ENCODE measurements around the gene TPRN.

TPRN gene

GRCh38 chr9:137221095-137221505, 20.6 kb upstream of the TPRN start:
- TF ChIP-seq CTCF (conservative IDR thresholded peaks at IDR 0.05; ENCODE audit: low read depth): no peak
- CTCF ChIA-PET: no interaction called here
- no peak for DNase-seq (ENCODE audit: low spot score)
- POLR2A ChIA-PET (ENCODE audit: low non-redundant PET): interaction anchor here (0.6 to 0.7 kb wide), 2 partner anchors 23 to 194 kb away, joined by 3 to 4 read pairs; no protein-coding TSS in a partner anchor
- no peak overlapping the region; the same call in 1 of the 2 replicates for H3K27ac ChIP-seq

DNA sequence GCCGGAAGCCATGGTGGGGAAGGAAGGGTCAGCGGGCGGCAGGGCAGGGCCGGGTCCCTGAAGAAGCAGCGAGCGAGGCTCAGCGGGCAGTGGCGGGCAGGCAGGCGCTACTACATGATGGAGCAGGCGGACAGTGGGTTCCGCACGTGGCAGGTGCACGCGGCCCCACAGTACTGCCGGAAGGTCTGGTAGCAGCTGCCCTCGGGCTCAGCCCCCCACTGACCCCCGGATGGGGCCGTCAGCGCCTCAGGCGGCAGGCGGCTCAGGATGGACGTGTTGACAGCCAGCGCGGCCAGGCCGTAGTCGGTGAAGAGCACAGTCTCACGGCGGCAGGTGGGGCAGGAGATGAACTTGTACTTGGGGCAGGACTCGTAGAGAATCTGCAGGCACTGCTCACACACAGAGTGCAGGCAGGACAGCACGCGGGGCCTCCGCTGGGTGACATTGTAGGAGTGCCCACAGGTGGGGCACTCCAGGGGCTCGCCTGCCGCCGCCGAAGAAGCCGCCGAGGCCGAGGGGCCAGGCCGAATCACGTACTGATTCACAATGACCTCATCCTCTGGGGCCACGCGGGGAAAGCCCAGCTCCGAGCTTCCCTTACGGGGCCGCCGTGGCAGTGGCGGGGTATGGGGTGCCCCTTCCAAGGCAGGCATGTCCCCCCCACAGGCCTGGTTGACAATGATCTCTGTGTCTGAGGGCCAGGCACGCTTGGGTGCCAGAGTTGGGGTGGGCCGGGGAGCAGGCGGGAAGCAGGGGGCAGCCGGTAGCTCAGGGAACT, 20.0 kb upstream of the TPRN start:
- ChIA-PET CTCF (interaction anchor here (0.7 to 1.1 kb wide), 2 partner anchors 105 to 125 kb away, joined by 3 read pairs; no protein-coding TSS in a partner anchor), POLR2A (ENCODE audit: low non-redundant PET) (interaction anchor here (0.6 to 0.7 kb wide), 2 partner anchors 22 to 194 kb away, joined by 3 to 4 read pairs; no protein-coding TSS in a partner anchor)
- no peak for DNase-seq (ENCODE audit: low spot score)
- H3K27ac ChIP-seq: peak overlapping the region; percentile 82
- no peak for TF ChIP-seq CTCF (conservative IDR thresholded peaks at IDR 0.05; ENCODE audit: low read depth)

GRCh38 chr9:137219757-137220316, 19.3 kb upstream of the TPRN start:
- ChIA-PET CTCF (interaction anchor here (1.1 kb wide), 1 partner anchor 105 kb away, joined by 3 read pairs; no protein-coding TSS in a partner anchor), POLR2A (ENCODE audit: low non-redundant PET) (no interaction called here)
- no peak for DNase-seq (ENCODE audit: low spot score)
- peak overlapping the region; percentile 82 for H3K27ac ChIP-seq
- no peak for TF ChIP-seq CTCF (conservative IDR thresholded peaks at IDR 0.05; ENCODE audit: low read depth)

DNA sequence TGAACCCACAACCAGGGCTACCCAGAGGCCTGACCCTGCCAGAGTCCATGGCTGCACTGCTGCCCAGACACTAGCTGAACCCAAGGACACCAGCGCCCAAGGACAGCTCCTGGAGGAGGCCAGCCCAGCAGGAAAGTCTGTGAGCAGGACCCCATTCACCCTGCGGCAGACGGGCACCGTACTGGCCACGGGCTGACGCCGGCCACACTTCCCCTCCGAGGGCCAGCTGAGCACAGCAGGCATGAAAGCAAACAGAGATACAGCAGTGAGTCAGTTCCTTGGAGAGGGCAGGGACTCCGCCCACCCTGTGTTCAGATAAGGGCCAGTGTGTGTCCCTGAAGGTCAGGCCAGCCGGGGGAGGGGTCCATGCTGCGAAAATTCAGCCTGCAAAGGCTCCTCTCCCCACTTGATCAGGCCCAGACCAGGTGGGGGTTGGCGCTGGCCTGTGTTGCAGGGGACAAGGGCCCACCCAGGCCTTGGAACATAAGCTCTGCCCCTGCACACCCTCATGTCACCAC, 18.3 kb upstream of the TPRN start:
- TF ChIP-seq CTCF (conservative IDR thresholded peaks at IDR 0.05; ENCODE audit: low read depth): no peak
- no peak for DNase-seq (ENCODE audit: low spot score)
- ChIA-PET CTCF (interaction anchor here (0.7 to 1.1 kb wide), 3 partner anchors 30 to 104 kb away, joined by 3 to 6 read pairs (median 6); partner anchors contain the start of gene SSNA1), POLR2A (ENCODE audit: low non-redundant PET) (no interaction called here)
- peak overlapping the region; percentile 82 for H3K27ac ChIP-seq

DNA sequence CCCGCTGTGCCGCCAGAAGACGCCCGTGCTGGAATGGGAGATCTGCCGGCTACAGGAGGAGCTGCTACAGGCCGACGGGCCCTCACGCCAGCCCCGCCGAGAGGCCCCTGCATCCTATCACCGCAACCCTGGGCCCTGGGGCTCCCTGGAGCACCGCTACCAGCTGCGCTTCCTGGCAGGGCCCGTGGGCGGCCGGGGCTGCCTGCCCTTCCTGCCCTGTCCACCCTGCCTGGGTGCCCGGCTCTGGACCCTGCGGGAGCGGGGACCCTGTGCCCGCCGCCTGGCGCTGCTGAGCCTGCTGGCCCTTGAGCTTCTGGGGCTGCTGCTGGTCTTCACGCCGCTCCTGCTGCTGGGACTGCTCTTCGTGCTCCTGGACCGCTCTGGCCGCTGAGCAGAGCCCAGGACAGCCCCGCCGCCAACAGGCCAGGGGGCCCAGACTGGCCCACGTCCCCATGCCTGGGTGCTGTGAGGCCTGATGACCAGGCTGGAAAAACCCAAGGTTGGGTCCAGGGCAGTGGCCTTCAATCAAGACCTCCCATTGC, 17.7 kb upstream of the TPRN start:
- H3K27ac ChIP-seq: peak overlapping the region; percentile 82
- DNase-seq (ENCODE audit: low spot score): no peak
- POLR2A ChIA-PET (ENCODE audit: low non-redundant PET): no interaction called here
- TF ChIP-seq CTCF (conservative IDR thresholded peaks at IDR 0.05; ENCODE audit: low read depth): no peak
- CTCF ChIA-PET: interaction anchor here (0.7 to 3.0 kb wide), 3 partner anchors 9 to 42 kb away, joined by 4 to 13 read pairs (median 6); partner anchors contain the start of gene RNF224
